ENCODE results near the gene SLC38A3.

The SLC38A3 gene

GRCh38 chr3:50204804-50205412 lies at the start of gene SLC38A3:
SLC38A3 (plus strand) TSS chr3:50205271; CDS start chr3:50214200, 8,929 bp downstream.
- DNase-seq: no peak

- DNase-seq: no peak
These were observed 49.6 kb upstream of the SLC38A3 start for GRCh38 chr3:50155491-50155878.

- DNase-seq: no peak
These were observed 49.2 kb upstream of the SLC38A3 start for GRCh38 chr3:50155891-50156290.

GRCh38 chr3:50156549-50157493 lies 48.2 kb upstream of the SLC38A3 start:
- peak; percentile 75 for DNase-seq

GRCh38 chr3:50157827-50158529 lies 47.1 kb upstream of the SLC38A3 start:
- no peak for DNase-seq

GRCh38 chr3:50158530-50159146 lies 46.4 kb upstream of the SLC38A3 start:
- DNase-seq: no peak

GRCh38 chr3:50160561-50160983 lies 44.5 kb upstream of the SLC38A3 start:
- no peak for DNase-seq

- DNase-seq: no peak
These were observed 43.8 kb upstream of the SLC38A3 start for GRCh38 chr3:50161320-50161719.

- no peak for DNase-seq
These were observed 42.8 kb upstream of the SLC38A3 start for GRCh38 chr3:50162034-50162883.

- peak; percentile 85 for DNase-seq
These were observed 41.3 kb upstream of the SLC38A3 start for GRCh38 chr3:50163572-50164455.

- DNase-seq: no peak
These were observed 40.6 kb upstream of the SLC38A3 start for GRCh38 chr3:50164481-50164880.

GRCh38 chr3:50164984-50165909 lies 39.8 kb upstream of the SLC38A3 start:
- DNase-seq: peak; percentile 72

GRCh38 chr3:50165910-50166538 lies 39.0 kb upstream of the SLC38A3 start:
- DNase-seq: no peak

GRCh38 chr3:50166620-50167019 lies 38.5 kb upstream of the SLC38A3 start:
- DNase-seq: no peak

- DNase-seq: no peak
These were observed 37.8 kb upstream of the SLC38A3 start for GRCh38 chr3:50167069-50167840.

GRCh38 chr3:50167841-50168209 lies 37.2 kb upstream of the SLC38A3 start:
- no peak for DNase-seq

GRCh38 chr3:50168388-50168787 lies 36.7 kb upstream of the SLC38A3 start:
- DNase-seq: no peak

GRCh38 chr3:50168791-50169190 lies 36.3 kb upstream of the SLC38A3 start:
- DNase-seq: no peak
